Measurements from ENCODE around the gene RAMP3.

GRCh38 chr7:45230611-45231165, 73.1 kb downstream of the RAMP3 start:
- TF ChIP-seq RFX1 (IDR thresholded peaks at IDR 0.05) (no peak), FOXO4 (CRISPR knock-in tag; IDR thresholded peaks at IDR 0.05) (no peak), SIN3A (IDR thresholded peaks at IDR 0.05; ENCODE audit: borderline replicate concordance in 2 of 2, control insufficient read depth in 1 of 2, low read depth in 2 of 2, low read length in 2 of 2) (no peak), PPARD (CRISPR knock-in tag; IDR thresholded peaks at IDR 0.05) (no peak), RUNX1 (IDR thresholded peaks at IDR 0.05; ENCODE audit: low read depth) (no peak), ZBTB7A (IDR thresholded peaks at IDR 0.05; ENCODE audit: borderline replicate concordance, control insufficient read depth, low read depth, low read length) (no peak), DMBX1 (CRISPR knock-in tag; IDR thresholded peaks at IDR 0.05; ENCODE audit: borderline replicate concordance) (no peak)
